KOPT-K1 (cell line): ENCODE measurements around the gene PPP2R2C.

Source experiments
- H3K27ac ChIP-seq: fragments of 200-600 bp; sonication (generic); 2 replicates; pipeline ENCODE4 v1.5.1; 2016; ENCODE audit warnings: antibody characterized with exemption, mild to moderate bottlenecking, low read depth, low read length; ENCODE audit not compliant: poor library complexity, severe bottlenecking
- H3K36me3 ChIP-seq: fragments of 200-600 bp; sonication (generic); 2 replicates; pipeline ENCODE4 v1.5.1; 2017; ENCODE audit warnings: antibody characterized with exemption, mild to moderate bottlenecking, low read length, moderate library complexity; ENCODE audit not compliant: insufficient read depth
- H3K9me3 ChIP-seq: fragments of 200-600 bp; sonication (generic); 2 replicates; pipeline ENCODE4 v1.5.1; 2017; ENCODE audit warnings: antibody characterized with exemption, low read length, mild to moderate bottlenecking; ENCODE audit not compliant: insufficient read depth, poor library complexity, severe bottlenecking

PPP2R2C gene

DNA sequence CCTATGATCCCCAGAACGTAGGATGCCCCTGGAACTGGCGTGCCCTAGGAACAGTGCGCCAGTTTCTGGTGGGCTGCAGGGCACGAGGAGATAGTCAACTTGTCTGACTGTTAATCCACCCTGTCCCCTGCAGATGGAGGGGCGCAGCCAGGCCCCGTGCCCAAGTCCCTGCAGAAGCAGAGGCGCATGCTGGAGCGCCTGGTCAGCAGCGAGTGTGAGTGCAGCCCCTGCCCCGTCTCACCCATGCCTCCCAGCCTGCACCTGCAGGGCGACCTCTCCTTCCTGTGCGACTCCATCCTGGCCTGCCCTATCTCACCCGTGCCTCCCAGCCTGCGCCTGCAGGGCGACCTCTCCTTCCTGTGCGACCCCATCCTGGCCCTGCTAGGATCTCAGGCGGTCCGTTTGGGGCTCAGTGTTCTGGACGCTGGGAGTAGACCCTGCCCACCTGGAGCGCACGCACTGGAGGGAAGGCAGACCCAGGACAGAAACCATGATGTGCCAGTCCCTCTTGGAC is 180.6 kb downstream of the PPP2R2C start:
- Histone ChIP-seq H3K9me3 (no peaks in the 10 kb centered on the region), H3K27ac (no peak overlapping the region), H3K36me3 (no peaks in the 10 kb centered on the region)

DNA sequence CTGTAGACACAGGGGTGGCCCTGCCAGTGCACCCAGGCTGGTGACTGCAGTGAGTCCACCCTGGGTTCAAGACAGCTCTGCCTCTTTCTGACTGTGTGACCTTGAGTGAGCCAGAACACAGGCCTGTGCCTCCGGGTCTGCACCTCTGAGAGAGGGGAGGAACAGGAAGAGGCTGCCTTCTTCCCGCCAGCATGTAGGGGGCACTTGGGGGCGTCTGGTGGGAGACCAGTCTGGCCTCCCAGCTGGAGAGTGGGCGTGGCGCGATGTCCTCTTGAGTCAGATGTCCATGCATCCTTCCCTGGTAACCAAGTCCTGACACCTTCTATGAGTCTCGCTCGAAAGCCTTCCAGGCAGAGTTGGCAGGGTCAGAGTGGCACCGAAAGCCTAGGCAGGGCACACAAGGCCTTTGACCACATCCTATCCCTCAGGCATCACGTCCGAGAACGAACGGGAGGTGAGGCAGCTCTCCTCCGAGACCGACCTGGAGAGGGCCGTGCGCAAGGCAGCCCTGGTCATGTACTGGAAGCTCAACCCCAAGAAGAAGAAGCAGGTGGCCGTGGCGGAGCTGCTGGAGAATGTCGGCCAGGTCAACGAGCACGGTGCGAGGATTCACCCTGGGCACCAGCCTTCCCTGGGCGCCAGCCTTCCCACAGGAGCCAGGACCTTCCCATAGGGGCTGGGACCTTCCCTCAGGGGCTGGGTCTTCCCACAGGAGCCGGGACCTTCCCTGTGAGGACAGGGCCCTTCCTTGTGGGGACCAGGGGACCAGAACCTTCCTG is 181.5 kb downstream of the PPP2R2C start:
- Histone ChIP-seq H3K36me3 (no peaks in the 10 kb centered on the region), H3K9me3 (no peaks in the 10 kb centered on the region), H3K27ac (no peak overlapping the region)

DNA sequence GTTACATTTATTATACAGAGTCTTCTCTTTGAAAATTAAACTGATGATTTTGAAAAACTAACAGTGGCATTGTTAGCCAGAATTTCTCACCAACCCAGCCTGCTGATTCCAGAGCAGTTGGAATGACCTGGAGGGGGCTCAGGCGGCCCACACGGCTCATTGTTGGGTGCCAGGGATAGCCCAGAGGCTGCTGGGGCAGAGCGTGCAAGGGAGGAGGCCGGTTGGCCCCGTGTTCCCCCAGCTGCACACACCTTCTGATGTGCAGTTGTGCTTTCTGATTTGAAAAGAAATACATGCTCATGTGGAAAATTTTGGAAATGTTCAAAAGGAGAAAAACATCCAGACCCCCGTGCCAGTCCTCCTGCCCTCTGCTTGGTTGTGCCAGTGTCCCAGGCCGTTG is 182.2 kb downstream of the PPP2R2C start:
- H3K36me3 ChIP-seq = no peaks in the 10 kb centered on the region
- H3K9me3 ChIP-seq = no peaks in the 10 kb centered on the region
- H3K27ac ChIP-seq = no peak overlapping the region

DNA sequence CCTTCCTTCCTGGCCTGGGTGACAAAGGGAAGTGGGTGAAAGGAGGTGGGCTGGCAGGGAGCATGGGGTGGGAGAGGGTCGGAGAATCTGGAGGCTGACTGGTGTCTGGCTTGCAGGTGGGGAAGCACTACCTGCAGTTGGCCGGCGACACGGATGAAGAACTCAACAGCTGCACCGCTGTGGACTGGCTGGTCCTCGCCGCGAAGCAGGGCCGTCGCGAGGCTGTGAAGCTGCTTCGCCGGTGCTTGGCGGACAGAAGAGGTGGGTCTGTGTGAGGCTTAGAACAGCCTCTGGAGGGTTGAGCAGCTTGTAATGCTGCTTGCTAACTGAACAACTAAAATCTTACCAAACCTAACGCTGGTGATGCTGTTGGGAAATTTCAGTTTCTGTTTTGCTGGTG is 183.5 kb downstream of the PPP2R2C start:
- Histone ChIP-seq H3K9me3 (no peaks in the 10 kb centered on the region), H3K36me3 (no peaks in the 10 kb centered on the region), H3K27ac (no peak overlapping the region)

DNA sequence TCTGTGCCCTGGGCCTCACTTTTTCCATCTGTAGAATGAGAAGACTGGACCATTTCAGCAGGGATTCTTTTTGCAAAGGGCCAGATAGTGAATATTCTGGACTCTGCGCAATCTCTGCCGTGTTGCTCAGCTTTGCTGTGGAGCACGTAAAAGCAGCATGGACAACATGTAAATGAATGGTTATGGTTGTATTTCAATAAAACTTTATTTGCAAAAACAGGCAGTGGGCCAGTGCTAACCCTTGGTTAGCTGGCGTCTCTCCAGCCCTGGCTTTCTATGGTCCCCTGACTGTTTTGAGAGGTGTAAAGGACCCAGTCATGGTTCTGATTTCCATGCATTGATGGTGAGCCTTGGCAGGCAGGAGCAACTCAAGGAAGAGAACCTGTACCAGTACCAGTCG is 184.1 kb downstream of the PPP2R2C start:
- no peak overlapping the region for H3K27ac ChIP-seq
- H3K9me3 ChIP-seq = no peaks in the 10 kb centered on the region
- H3K36me3 ChIP-seq = no peaks in the 10 kb centered on the region

DNA sequence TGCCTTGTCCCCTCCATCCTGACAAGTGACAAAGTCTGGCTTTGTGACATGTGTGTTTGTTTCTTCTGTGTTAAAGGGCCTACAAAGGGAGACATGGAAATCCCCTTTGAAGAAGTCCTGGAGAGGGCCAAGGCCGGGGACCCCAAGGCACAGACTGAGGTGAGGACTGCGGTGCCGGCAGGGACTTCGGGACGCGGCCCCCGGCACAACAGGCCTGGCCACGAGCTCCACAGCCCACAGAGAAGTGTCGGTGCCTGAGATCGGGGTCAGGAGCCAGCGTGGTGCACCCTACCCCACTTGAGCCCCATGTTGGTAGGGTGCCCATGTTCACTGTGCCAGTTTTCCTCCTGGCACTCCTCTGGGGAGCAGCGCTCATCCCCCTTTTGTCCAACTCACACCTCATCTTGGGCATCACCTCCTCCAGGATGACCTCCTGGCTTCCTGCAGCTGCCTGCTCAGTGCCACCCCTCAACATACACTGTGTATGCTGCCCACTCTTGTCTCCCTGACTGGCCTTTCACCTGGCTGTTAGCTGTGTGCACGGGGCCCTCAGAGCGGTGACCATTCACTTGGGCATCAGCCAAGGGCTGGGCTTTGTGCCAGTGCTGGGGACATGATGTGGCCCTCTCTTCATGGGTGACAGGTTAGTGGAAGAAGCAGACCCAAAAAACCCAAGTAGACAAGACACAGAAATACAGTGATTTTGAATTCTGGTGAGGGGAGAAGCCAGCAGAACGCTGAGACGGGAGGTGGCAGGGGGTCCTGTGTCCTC is 185.2 kb downstream of the PPP2R2C start:
- H3K9me3 ChIP-seq = no peaks in the 10 kb centered on the region
- no peak overlapping the region for H3K27ac ChIP-seq
- H3K36me3 ChIP-seq = no peaks in the 10 kb centered on the region

DNA sequence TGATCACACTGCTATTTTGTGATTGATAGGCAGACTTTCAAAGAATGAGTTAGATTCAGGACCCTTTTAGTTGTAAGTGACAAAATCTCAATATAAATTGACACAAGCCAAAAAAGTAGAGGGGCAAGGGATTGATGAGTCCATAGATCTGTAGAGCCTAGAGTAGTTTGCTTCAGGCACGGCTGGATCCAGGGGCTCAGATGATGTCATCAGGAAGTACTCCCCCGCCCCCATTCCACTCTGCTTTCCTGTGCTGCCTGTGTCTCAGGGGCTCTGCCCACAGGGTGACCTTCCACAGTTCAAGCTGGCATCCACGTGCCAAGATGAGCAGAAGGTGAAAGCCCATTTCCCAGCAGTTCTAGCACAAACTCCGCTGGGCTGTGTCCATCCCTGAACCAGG is 189.1 kb downstream of the PPP2R2C start:
- no peaks in the 10 kb centered on the region for H3K36me3 ChIP-seq
- H3K27ac ChIP-seq = no peak overlapping the region
- H3K9me3 ChIP-seq = no peaks in the 10 kb centered on the region

DNA sequence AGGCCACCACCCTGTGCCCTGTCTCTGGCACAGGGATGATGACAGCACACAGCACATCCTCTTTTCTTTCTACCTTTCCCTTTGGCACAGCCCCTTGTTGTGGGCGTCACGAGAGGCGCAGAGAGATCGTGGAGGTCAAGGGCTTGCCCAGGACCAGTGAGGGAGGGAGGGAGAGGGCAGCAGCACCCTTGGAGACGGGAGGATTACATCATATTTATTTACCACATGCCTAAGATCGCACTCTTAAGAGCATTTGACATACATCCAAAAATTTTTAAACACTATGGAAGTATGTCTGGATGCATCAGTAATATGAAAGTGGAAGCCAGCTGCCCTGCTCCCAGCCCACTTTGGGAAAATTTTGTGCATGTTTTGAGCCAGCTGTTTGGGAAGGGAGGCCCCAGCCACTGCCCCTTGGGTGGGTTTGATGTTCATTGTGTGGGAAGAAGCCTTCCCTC is 190.1 kb downstream of the PPP2R2C start:
- no peaks in the 10 kb centered on the region for H3K36me3 ChIP-seq
- no peak overlapping the region for H3K27ac ChIP-seq
- no peaks in the 10 kb centered on the region for H3K9me3 ChIP-seq

DNA sequence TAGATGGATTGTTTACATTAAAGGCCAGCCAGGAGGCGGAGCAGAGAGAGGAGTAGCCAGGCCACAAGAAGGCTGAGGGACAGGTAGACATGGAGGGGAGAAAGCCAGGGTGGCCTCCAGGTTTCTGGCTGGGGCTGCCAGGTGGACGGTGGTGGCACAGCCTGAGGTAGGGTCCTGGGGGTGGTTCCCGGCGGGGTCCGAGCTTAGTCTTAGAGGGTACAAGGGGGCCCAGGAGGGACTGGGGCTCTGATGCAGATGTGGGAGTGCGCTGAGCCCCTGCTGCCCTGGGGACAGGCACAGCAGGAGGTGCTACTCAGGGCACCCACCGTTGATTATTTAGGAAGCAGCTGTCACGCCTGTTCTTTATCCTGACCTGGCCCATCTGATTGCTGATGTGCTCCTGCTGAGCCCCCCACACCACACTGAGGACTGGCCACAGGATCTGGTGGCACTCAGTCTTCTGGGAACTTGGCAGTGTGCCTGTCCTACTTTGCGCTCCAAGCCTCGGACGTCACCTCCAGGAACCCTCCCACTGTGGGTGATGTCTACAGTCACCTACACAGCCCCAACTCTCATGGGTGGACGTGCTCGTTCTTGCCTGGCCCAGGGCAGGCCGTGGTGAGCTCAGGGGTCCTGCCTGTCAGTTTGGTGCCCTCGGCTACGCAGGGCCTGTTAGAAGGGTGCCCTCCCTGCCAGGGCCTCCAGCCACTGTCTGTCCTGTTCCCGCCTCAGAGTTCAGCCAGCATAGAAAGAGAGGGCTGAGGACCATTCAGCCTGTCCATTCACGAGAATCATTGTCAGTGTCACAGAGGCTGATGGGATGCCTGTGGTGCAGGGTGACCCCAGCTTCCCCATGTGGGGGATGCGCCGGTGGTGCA is 190.7 kb downstream of the PPP2R2C start:
- Histone ChIP-seq H3K36me3 (no peaks in the 10 kb centered on the region), H3K27ac (no peak overlapping the region), H3K9me3 (no peaks in the 10 kb centered on the region)

DNA sequence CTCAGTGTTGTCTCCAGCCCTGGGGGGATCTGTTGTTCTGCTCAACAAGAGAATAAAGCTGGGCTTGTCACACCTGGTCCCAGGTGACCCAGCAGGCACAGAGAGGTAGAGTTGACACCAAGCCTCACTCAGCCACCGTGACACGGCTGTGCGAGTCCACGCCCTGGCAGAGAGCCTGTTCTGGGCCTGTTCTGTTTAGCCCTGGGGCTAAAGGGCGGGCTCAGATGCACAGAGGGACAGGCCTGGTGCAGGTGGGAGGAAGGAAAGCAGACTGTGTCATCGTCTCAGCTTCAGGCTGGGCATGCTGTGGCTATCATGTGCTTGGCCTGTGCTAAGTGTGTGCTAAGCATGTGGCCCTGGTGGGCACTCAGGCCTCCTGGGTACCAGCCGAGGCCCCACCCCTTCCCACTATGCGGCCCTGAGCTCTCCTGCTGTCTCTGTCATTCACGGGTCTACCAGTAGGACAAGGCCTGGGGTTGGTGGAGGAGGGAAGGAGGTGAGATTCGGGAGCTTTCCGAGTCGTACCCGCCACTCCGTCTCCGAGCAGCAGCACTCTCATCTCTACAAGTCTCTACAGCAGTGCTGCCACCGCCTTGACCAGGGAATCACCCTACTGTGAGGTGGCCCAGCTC is 191.9 kb downstream of the PPP2R2C start:
- Histone ChIP-seq H3K36me3 (no peaks in the 10 kb centered on the region), H3K27ac (no peak overlapping the region), H3K9me3 (no peaks in the 10 kb centered on the region)

DNA sequence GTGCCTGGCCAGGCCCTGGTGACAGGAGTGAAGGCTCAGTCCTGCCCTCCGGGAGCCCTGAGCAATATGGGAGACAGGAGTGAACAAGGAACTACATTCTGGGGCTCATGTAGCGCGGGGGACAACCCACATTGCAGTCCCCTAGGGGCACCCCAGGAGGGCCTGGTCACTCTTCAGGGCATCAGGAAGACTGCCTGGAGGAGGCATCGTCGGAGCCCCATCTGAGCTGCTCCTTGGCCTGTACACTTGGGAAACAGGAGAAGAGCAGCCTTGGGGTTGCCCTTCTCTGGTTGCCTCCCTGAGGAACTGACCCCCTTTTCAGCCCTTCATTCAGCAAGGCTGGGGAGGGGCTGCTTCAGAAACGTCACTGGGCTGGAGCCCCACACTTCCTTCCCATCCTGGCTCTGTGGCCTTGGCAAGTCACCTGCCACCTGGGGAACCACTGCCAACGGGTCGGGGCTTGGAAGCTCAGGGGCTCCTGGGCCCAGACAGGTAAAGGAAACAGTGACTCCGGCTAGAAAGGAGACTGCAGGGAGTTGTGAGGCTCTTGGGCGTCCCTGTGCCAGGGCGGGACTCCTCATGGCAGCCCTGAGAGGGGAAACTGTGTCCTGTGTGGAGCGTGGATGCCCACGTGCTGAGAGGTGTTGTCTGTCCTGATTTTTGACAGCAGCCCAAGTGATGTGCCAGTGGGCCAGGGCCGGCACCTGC is 192.7 kb downstream of the PPP2R2C start:
- no peaks in the 10 kb centered on the region for H3K36me3 ChIP-seq
- no peaks in the 10 kb centered on the region for H3K9me3 ChIP-seq
- no peak overlapping the region for H3K27ac ChIP-seq

DNA sequence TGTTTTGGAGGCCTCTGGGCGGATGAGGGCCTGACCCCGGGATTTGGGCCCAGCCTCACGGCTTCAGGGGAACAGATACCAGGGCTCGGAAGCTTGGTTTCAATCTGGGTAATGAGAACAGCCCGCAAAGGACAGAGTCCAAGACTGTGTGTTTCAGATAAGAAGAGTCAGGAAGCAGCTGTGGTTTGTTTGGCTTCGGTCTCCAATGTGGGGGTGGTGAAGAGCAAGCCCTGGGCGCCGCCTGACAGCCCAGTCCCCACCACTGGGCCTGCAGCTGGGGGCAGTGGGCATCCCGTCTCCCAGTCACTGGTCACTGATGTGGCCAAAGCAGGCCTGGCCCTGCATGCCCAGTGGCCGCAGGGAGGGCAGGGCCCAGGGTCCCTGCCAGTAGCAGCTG is 193.6 kb downstream of the PPP2R2C start:
- no peaks in the 10 kb centered on the region for H3K9me3 ChIP-seq
- H3K36me3 ChIP-seq = no peaks in the 10 kb centered on the region
- H3K27ac ChIP-seq = no peak overlapping the region

DNA sequence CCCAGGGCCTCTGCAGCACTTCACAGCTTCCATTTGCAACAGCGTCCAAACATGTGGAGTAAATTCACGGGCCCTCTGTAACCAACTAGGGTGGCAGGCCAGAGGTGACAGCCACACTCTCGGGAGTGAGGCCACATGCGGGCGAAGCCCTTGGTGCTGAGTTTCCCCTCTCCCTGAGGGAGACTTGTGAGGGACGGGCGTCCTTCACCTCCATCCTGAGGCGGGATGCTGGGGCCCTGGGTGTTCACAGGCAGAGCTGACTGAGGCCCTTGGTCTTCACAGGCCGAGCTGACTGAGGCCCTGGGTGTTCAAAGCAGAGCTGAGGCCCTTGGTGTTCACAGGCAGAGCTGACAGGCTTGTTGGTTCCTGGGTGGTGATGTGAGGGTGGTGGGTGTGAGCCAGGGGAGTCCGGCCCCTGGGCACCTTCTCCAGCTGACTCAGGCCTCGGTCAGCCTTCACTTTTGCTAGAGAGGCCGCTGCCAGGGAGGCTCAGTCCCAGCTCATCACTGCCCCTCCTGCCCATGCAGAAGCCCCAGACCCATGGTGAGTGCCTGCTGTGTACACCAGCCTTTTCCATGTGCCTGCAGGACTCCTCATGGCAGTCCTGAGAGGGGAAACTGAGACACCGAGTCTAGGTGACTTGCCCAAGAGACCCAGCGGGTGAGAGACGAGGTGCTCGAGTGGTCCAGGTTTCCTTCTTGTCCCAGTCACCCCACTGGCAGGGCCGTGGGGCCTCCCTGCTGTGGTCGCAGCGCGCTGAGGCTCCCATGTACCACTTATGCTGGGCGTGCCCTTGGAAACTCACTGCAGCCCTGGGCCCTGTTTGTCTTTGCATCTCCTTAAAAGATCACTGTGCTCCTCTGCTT is 194.2 kb downstream of the PPP2R2C start:
- H3K9me3 ChIP-seq = no peaks in the 10 kb centered on the region
- no peaks in the 10 kb centered on the region for H3K36me3 ChIP-seq
- no peak overlapping the region for H3K27ac ChIP-seq
